Choroid plexus epithelial cell (primary cell): ENCODE data around the gene GUCD1.

Experiments used
- DNase-seq: peaks from one replicate; pipeline ENCODE4 v3.0.0-alpha.2; 2010; ENCODE audit warnings: low read depth
- H3K4me3 ChIP-seq: 2 replicates; pipeline ENCODE4 v1.5.1; 2011; ENCODE audit warnings: low read depth, mild to moderate bottlenecking, control low read depth, low read length, moderate library complexity
- CTCF ChIP-seq: conservative IDR thresholded peaks from 2 replicates; pipeline ENCODE4 v1.5.1; 2011; ENCODE audit warnings: low read depth, mild to moderate bottlenecking, control low read depth, inconsistent platforms, low read length, moderate library complexity

Gene GUCD1

DNA sequence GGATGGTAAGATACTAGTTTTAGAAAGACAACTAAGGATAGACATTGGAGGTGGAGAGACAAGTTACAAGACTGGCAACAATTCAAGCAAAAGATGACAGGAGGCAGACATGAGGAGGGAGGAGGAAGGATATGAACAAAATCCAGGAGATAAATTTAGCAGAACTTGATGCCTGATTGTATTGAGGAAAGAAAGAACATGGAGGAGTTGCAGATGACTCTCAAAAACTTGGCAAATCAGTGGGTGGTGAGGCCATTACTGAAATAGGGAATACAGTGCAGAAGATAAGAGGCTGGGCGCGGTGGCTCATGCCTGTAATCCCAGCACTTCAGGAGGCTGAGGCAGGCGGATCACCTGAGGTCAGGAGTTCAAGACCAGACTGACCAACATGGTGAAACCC lies 62.5 kb downstream of the GUCD1 start:
- H3K4me3 ChIP-seq, result no peak overlapping the region
- no peak for TF ChIP-seq CTCF
- no peak for DNase-seq
